ENCODE measurements around the gene DXO.
"Not testable (repeated sequence)": the region's sequence is repeated elsewhere in the genome, so short reads cannot be mapped to it uniquely, and the experiment has no call there.

DNA sequence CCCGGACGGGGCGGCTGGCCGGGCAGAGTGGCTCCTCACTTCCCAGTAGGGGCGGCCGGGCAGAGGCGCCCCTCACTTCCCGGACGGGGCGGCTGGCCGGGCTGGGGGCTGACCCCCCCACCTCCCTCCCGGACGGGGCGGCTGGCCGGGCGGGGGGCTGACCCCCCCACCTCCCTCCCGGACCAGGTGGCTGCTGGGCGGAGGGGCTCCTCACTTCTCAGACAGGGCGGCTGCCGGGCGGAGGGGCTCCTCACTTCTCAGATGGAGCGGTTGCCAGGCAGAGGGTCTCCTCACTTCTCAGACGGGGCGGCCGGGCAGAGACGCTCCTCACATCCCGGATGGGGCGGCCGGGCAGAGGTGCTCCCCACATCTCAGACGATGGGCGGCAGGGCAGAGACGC lies 39.8 kb downstream of the DXO start:
- not testable (repeated sequence) for TF ChIP-seq POLR2A (IDR thresholded peaks at IDR 0.05; ENCODE audit: low read length); GATA1 (IDR thresholded peaks at IDR 0.05; ENCODE audit: low read depth, low read length)

Data from erythroblast (primary cell).